Central memory CD4-positive, alpha-beta T cell (primary cell): ENCODE data around the gene ZBTB5.
A peak's percentile ranks its signal among the peaks of the same experiment; 100 is the strongest.
"Not testable (repeated sequence)": the region's sequence is repeated elsewhere in the genome, so short reads cannot be mapped to it uniquely, and the experiment has no call there.

Experiments used
- DNase-seq: peaks from one replicate; pipeline ENCODE4 v3.0.0; 2022

ZBTB5 gene

GRCh38 chr9:37486256-37486615, 21.0 kb upstream of the ZBTB5 start:
- no peak for DNase-seq

GRCh38 chr9:37485389-37486255, 20.4 kb upstream of the ZBTB5 start, which contains the start of gene POLR1E:
Gene POLR1E, plus strand, starts transcription at chr9:37485948. Its CDS starts 100 bp downstream, at chr9:37486048.
- DNase-seq, result peak; percentile 96

- no peak for DNase-seq
Observed at GRCh38 chr9:37480759-37481158, 15.5 kb upstream of the ZBTB5 start.

GRCh38 chr9:37477987-37478619, 12.9 kb upstream of the ZBTB5 start:
- DNase-seq, result not testable (repeated sequence)

- not testable (repeated sequence) for DNase-seq
Observed at GRCh38 chr9:37477443-37477842, 12.2 kb upstream of the ZBTB5 start.

- DNase-seq, result no peak
Observed at GRCh38 chr9:37476930-37477329, 11.7 kb upstream of the ZBTB5 start.

- no peak for DNase-seq
Observed at GRCh38 chr9:37474438-37474837, 9.2 kb upstream of the ZBTB5 start.

- not testable (repeated sequence) for DNase-seq
Observed at GRCh38 chr9:37473982-37474381, 8.7 kb upstream of the ZBTB5 start.

- no peak for DNase-seq
Observed at GRCh38 chr9:37471942-37472684, 6.9 kb upstream of the ZBTB5 start.

GRCh38 chr9:37468620-37469019, 3.4 kb upstream of the ZBTB5 start:
- DNase-seq, result no peak

GRCh38 chr9:37467530-37467929, 2.3 kb upstream of the ZBTB5 start:
- DNase-seq, result not testable (repeated sequence)

- DNase-seq, result no peak
Observed at GRCh38 chr9:37466037-37466709, 923 bp upstream of the ZBTB5 start.

GRCh38 chr9:37464426-37465248, 613 bp downstream of the ZBTB5 start:
- peak; percentile 63 for DNase-seq

GRCh38 chr9:37464006-37464405, 1.2 kb downstream of the ZBTB5 start:
- DNase-seq, result no peak

- no peak for DNase-seq
Observed at GRCh38 chr9:37456817-37457216, 8.4 kb downstream of the ZBTB5 start.

- no peak for DNase-seq
Observed at GRCh38 chr9:37455884-37456647, 9.2 kb downstream of the ZBTB5 start.

GRCh38 chr9:37454238-37454637, 11.0 kb downstream of the ZBTB5 start:
- DNase-seq, result no peak

- no peak for DNase-seq
Observed at GRCh38 chr9:37453827-37454226, 11.4 kb downstream of the ZBTB5 start.

GRCh38 chr9:37452611-37453010, 12.6 kb downstream of the ZBTB5 start:
- DNase-seq, result no peak

GRCh38 chr9:37451628-37452027, 13.6 kb downstream of the ZBTB5 start:
- DNase-seq, result no peak
